Pancreas (tissue), 10 donors: ENCODE measurements around the gene FRMPD4. TPM values are rescaled to one million over a fixed set of nuclear protein-coding genes. Genes with fewer than 3 reads are reported as not detected.
A peak's percentile ranks its signal among the peaks of the same experiment; 100 is the strongest.

Source experiments
- ATAC-seq, 4 donors: fragments of 200-7000 bp; cut with Tn5 transposase; one replicate each; pipeline versions ENCODE4 v1.8.0 to v1.9.1; 2020; ENCODE audit warnings: mild to moderate bottlenecking in 4 of 4, moderate library complexity in 4 of 4
- DNase-seq, 6 donors: peaks; one replicate each; pipeline ENCODE4 v3.0.0-alpha.2; 2020
- FAIRE-seq: peaks from 2 replicates; lab custom pipeline; 2012; peaks lifted over from hg19 to GRCh38; lab: Jason Lieb, UNC
- H3K27ac ChIP-seq, 4 donors: fragments of 200-600 bp; sonication (generic); 1 replicate in 3 of 4; 2 replicates in 1 of 4; pipeline versions ENCODE4 v1.5.0 to v1.8.0; 2020
- H3K27me3 ChIP-seq, 4 donors: fragments of 200-600 bp; one replicate each; pipeline ENCODE4 v1.8.0; 2021
- H3K36me3 ChIP-seq, 3 donors: fragments of 200-600 bp; sonication (generic) in 1 of 3; one replicate each; pipeline versions ENCODE4 v1.5.0 to v1.8.0; 2020 to 2021
- H3K4me1 ChIP-seq, 3 donors: fragments of 200-600 bp; one replicate each; pipeline ENCODE4 v1.8.0; 2021
- H3K4me3 ChIP-seq, 4 donors: fragments of 200-600 bp; sonication (generic) in 2 of 4; one replicate each; pipeline versions ENCODE4 v1.5.0 to v1.8.0; 2020 to 2021
- H3K9me3 ChIP-seq, 4 donors: fragments of 200-600 bp; one replicate each; pipeline ENCODE4 v1.8.0; 2021
- WGBS, 2 donors: extraction: QIAGEN DNeasy Blood & Tissue Kit; methylation state at CpG; one replicate each; pipeline ENCODE4 v1.1.7; 2013; 5-methylcytosine and 5-hydroxymethylcytosine counted together
- intact Hi-C, 3 donors: fragments of 100-400 bp; cut with DNase I; formaldehyde crosslinking; loops; one replicate each; pipeline versions ENCODE4 v1.11.1 to v1.14.2; 2022
- polyA plus RNA-seq, 2 donors: library from polyadenylated mRNA; stranded (reverse); fragments of 200-250 nt; gene quantifications; one replicate each; pipeline ENCODE4 v1.2.3, GENCODE V29; 2013
- total RNA-seq, 6 donors: library from RNA; stranded (reverse); fragmentation: NEBNext Ultra II Directional in 4 of 6; extraction: Animal tissue kit (Norgen Biotek cat#: 25700) in 4 of 6; gene quantifications; one replicate each; pipeline versions ENCODE4 v1.2.1 to v1.2.4, GENCODE V29; 2021 to 2023
- TF ChIP-seq, protein P1 (sequence below), 4 donors: fragments of 200-600 bp; sonication (generic) in 3 of 4; IDR thresholded peaks; one replicate each; pipeline versions ENCODE4 v1.5.0 to v1.8.0; 2021; ENCODE audit warnings: antibody characterized with exemption in 4 of 4
- donor health status: healthy with polysubstance abuse.
- donor health status: DM: no; HTN: no; CAD: no; lungs with moderate emphysema.
- donor health status: DM: no; HTN: no; CAD: no.
- donor health status: control.
- donor health status: control.
- donor health status: Bipolar disorder and iron deficiency.
- donor health status: DM: yes; HTN: yes; CAD: no.
- donor health status: DM: no; HTN: no; CAD: no.
- donor health status: DM: no; HTN: no; CAD: no.
- donor health status: DM: yes; HTN: yes; CAD: no.

FRMPD4 gene
- total and polyA plus RNA-seq, 8 donors = 0.03 to 0.23 (median 0.06) TPM; not detected in 1

DNA sequence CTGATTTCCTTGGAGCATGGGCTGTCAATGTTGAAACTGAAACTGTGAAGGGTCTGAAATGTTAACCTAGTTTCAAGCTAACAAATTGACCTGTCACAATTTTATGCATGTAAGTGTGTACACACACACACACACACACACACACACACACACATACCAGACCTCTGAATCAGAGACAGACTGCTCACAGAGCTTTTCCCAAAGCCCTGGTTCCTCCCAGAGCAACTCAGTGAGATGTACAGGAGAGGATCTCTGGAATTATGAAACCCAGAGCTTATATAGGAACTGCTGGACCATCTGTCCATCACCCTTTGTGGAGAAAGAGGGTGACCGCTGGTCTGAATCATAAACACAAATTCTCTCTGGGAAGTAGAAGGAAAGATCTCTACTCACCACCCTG is 424.8 kb downstream of the FRMPD4 start:
- ATAC-seq (no peak), FAIRE-seq (no peak), DNase-seq (no peak)
- H3K36me3 ChIP-seq = no peaks in the 10 kb centered on the region
- no peaks in the 10 kb centered on the region for H3K9me3 ChIP-seq
- H3K27me3 ChIP-seq = no peaks in the 10 kb centered on the region
- no peaks in the 10 kb centered on the region for H3K4me1 ChIP-seq
- H3K4me3 ChIP-seq = no peak overlapping the region
- intact Hi-C loops = no loop called here
- WGBS, 2 donors = 43 to 100% methylated on average over 1 of the region's 1 CpG
- H3K27ac ChIP-seq = no peak overlapping the region
- TF ChIP-seq, protein P1, sequence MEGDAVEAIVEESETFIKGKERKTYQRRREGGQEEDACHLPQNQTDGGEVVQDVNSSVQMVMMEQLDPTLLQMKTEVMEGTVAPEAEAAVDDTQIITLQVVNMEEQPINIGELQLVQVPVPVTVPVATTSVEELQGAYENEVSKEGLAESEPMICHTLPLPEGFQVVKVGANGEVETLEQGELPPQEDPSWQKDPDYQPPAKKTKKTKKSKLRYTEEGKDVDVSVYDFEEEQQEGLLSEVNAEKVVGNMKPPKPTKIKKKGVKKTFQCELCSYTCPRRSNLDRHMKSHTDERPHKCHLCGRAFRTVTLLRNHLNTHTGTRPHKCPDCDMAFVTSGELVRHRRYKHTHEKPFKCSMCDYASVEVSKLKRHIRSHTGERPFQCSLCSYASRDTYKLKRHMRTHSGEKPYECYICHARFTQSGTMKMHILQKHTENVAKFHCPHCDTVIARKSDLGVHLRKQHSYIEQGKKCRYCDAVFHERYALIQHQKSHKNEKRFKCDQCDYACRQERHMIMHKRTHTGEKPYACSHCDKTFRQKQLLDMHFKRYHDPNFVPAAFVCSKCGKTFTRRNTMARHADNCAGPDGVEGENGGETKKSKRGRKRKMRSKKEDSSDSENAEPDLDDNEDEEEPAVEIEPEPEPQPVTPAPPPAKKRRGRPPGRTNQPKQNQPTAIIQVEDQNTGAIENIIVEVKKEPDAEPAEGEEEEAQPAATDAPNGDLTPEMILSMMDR (IDR thresholded peaks at IDR 0.05) = no peak

DNA sequence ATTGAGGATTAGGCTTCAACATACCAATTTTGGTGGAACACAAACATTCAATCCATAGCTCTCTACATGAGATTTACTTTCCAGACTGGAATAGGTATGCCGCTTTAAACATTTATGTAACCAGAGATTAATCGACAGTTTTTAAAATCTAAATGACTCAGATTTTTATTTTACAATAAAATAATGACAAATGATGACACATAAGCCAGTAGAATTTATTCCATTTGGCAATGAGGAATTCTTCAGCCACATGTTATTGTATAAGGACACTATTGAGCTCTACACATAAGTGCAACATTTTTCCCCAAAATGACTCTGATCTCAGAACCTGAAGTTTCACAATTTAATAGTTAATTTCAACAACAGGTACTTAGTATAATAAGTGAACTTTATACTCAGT is 425.9 kb downstream of the FRMPD4 start:
- Histone ChIP-seq H3K27me3 (no peaks in the 10 kb centered on the region), H3K4me3 (no peak overlapping the region), H3K9me3 (no peaks in the 10 kb centered on the region), H3K27ac (no peak overlapping the region), H3K4me1 (no peaks in the 10 kb centered on the region), H3K36me3 (no peaks in the 10 kb centered on the region)
- ATAC-seq = no peak
- 73 to 76% methylated on average over 2 of the region's 2 CpGs for WGBS, 2 donors
- intact Hi-C loops = no loop called here
- FAIRE-seq = peak; percentile 34
- DNase-seq = no peak
- TF ChIP-seq, protein P1 (IDR thresholded peaks at IDR 0.05) = no peak

DNA sequence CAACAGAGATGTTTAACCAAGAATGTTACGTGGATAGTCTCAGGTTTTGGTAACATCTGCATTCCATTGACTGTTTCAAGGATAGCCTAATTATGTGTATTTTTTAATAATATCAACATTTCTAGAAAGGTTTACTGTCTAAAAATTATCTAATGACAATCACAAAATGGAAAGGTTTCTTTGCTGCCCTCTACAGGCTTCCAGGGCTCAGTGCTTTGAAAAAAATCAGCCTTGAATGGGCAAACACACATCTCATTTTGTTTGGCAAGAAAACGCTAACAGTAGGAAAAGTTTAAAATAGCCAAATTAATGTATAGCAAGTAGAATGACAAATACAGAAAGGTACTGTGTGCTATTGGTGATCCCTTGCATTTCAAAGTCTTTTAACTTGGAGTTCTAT is 429.6 kb downstream of the FRMPD4 start:
- H3K27ac ChIP-seq = no peak overlapping the region
- H3K9me3 ChIP-seq = no peaks in the 10 kb centered on the region
- 37 to 40% methylated on average over 2 of the region's 2 CpGs for WGBS, 2 donors
- TF ChIP-seq, protein P1 (IDR thresholded peaks at IDR 0.05) = peak; percentile 27 to 52 (median 40)
- no peaks in the 10 kb centered on the region for H3K27me3 ChIP-seq
- DNase-seq = no peak
- H3K4me3 ChIP-seq = no peak overlapping the region
- ATAC-seq = peak in 1 of 4 donors; percentile 26
- no peaks in the 10 kb centered on the region for H3K4me1 ChIP-seq
- H3K36me3 ChIP-seq = no peaks in the 10 kb centered on the region
- FAIRE-seq = peak; percentile 92
- intact Hi-C loops = no loop called here

DNA sequence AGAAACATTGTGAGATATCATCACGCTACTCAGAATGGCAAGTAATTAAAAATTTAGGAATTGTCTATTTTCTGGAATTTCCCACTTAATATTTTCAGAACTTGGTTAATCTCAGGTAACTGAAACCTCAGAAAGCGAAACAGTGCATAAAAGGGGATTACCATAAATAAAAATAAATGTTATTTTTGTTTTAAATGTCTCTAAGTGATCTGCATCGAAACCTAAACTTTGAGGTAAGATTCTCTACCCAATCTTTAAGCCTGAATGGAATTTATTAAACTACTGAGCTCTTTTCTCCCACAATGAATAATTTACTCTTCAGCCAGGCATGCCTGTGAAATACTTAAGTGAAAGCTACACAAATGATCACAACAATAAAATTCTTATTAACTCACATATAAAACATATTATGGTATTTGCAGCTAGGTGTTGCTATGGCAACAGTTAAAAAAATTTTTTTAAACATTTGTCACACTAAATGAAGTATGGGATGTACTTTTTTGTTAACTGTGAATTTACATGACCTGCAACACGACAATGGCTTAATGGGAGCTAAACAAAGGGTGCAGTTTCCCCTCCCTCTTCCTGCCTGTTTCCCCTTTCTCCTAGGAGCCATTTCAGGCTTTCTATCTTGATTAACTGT is 432.7 kb downstream of the FRMPD4 start:
- Histone ChIP-seq H3K4me3 (no peak overlapping the region), H3K27me3 (no peaks in the 10 kb centered on the region), H3K27ac (no peak overlapping the region), H3K36me3 (no peaks in the 10 kb centered on the region), H3K4me1 (no peaks in the 10 kb centered on the region), H3K9me3 (no peaks in the 10 kb centered on the region)
- DNase-seq (no peak), ATAC-seq (no peak), FAIRE-seq (peak; percentile 75)
- TF ChIP-seq, protein P1 (IDR thresholded peaks at IDR 0.05) = no peak
- intact Hi-C loops = no loop called here
- WGBS, 2 donors = 57 to 63% methylated on average over 4 of the region's 4 CpGs

DNA sequence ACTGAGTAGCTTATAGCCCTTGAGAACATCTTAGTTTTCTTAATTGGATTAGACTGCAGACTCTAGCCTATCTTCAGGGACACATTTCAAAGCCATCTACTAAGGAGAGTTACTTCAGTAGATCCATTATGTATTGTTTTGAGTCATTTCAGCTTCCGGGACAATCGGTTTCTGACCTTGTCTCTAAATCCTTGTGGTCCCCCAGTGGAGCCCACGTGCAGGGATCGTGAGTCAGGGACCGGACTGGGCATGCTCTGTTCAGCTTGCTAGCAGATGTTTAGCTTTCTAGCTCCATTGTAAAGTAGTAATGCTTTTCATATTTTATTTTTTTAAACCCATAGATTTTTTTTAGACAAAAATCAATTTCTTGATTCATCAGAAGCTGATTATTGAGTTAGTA is 441.0 kb downstream of the FRMPD4 start:
- DNase-seq (no peak), FAIRE-seq (no peak), ATAC-seq (no peak)
- no peaks in the 10 kb centered on the region for H3K36me3 ChIP-seq
- no peaks in the 10 kb centered on the region for H3K4me1 ChIP-seq
- H3K27ac ChIP-seq = no peak overlapping the region
- TF ChIP-seq, protein P1 (IDR thresholded peaks at IDR 0.05) = no peak
- intact Hi-C loops = no loop called here
- no peak overlapping the region for H3K4me3 ChIP-seq
- 68 to 74% methylated on average over 5 of the region's 5 CpGs for WGBS, 2 donors
- no peaks in the 10 kb centered on the region for H3K9me3 ChIP-seq
- H3K27me3 ChIP-seq = no peaks in the 10 kb centered on the region
